Hypothalamus (tissue), 51 donors: Measurements from ENCODE around the gene ANK3.
"Not testable (repeated sequence)": the region's sequence is repeated elsewhere in the genome, so short reads cannot be mapped to it uniquely, and the experiment has no call there.

Source experiments
- DNase-seq, 51 donors: peaks; one replicate each; lab custom pipeline; 2025; lab: John Stamatoyannopoulos, UW

The ANK3 gene

GRCh38 chr10:60312818-60313588 is 76.7 kb downstream of the ANK3 start:
- DNase-seq = no peak

DNA sequence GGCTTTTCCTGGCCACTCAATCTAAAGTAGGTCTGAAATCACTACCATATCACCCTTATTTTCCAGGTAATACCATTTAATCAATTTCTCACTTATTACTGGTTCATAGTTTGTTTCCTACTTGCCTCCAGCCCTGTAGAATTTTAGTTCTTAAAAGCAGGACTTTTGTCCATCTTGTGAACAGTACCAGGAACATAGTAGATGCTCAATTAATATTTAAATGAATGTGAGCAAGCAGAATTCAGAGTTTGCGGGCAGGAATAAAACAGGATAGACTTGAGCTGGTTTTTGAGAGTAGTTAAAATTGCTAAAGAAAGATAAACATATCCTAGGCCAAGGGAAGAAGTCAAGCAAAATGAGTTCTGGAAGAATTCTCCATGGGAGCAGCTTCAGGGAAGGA is 77.9 kb downstream of the ANK3 start:
- DNase-seq = no peak

- DNase-seq = no peak
Observed at GRCh38 chr10:60310740-60311139, 78.9 kb downstream of the ANK3 start.

GRCh38 chr10:60309891-60310290 is 79.8 kb downstream of the ANK3 start:
- DNase-seq = no peak

GRCh38 chr10:60309371-60309770 is 80.3 kb downstream of the ANK3 start:
- no peak for DNase-seq

- no peak for DNase-seq
Observed at GRCh38 chr10:60305380-60305892, 84.2 kb downstream of the ANK3 start.

- no peak for DNase-seq
Observed at GRCh38 chr10:60304829-60305379, 84.8 kb downstream of the ANK3 start.

- DNase-seq = no peak
Observed at GRCh38 chr10:60303778-60304177, 85.9 kb downstream of the ANK3 start.

DNA sequence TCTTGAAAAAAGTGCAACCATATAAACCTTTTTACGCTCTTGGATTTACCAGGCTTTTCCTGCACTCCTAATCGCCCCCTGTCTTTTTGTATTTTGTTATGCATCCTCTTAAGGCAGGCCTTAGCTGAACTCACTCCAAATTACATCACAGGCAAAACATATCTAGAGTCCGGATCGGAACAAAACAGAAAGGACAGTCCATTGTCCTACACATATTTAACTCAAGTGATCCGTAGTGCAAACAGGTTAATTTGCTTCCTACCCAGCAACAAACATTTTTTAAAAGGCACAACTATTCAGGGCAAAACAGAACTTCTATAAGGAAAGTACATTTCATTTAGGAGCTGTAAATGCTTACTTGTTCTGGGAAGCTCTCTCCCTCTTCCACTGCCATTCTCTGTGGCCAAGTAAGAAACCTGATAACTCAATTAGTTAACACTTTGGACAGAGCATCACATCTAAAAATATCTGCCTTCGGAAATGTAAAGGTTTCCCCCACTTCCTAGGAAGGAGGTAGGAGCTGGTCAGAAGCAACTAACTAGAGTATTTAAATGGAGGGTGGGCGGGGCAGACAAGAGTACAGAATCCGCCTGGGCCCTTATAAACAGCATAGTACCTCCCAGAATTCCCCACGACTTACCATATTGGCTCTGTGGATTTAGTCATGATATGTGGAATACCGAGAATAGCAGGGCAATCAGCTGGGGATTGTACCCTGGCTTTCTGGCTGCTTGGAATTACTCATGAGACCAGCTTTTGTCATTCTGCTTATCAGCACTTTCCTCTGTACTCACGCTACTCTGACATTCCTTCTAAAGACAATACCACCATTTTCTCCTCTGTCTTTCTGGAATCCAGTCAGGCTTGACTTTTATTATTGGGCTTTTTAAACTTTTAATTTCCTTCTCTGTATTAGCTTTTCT is 89.5 kb downstream of the ANK3 start:
- DNase-seq = peak in 1 of 51 donors; percentile 27

DNA sequence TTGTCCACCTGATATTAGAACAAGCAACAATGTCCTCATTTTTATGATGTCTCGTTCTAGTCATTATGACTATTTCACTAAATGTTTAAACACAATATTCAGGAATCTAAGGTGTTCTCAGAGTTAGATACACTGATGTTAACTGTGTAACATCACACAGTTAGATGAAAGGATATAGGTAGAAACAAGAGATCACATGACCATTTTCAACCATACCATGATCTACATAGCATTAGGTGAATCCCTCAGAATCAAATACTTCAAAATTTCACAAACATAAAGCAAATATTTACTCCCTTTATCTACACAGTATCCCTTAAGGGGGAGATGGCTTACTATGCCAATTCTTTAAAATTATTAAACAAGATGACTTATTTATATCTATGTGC is 90.3 kb downstream of the ANK3 start:
- DNase-seq = no peak

GRCh38 chr10:60298408-60299389 is 91.0 kb downstream of the ANK3 start:
- no peak for DNase-seq

DNA sequence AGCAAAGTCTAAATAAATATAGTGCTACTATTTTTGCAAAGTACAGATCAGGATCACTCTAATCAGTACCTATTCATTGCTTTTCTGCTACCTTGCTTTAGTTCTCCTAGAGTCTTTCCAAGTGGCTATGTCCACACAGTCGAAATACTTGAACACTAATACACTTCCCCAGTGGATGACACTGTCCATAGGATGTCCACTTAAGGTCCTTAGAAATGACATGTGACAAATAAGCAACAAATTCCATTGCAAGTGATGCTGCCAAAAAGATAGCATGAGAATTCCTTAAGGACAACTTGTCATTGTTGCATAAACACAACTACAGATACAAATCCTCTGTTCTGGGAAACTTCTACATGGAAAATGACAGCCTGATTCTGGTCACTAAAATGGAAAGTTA is 93.6 kb downstream of the ANK3 start:
- no peak for DNase-seq

- no peak for DNase-seq
Observed at GRCh38 chr10:60295028-60295937, 94.4 kb downstream of the ANK3 start.

DNA sequence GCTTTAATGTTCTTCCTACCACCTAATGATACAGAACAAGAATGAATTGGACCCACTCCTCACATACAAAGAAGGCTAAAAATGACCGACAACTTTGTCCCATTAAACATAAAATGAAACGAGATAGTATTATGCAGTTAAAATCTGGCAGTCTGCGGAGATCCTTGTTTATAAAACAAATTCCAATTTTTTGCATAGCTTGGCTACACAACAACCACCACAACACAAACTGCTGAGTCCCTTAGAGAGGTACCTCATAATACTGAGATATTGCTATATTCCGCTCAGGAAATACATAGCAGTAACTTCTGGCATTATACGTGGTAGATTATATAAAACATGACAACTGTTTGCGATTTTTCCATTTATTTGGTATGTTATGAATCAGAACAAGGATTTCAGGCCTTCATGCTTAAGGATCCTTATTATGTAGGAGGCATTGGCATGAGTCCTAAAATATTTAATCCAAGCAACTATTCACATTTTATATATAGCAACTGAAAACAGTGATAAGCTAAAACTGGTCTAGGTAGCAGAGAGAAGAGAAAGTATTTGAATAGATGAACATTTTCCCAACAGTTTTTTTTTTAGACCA is 96.0 kb downstream of the ANK3 start:
- DNase-seq = no peak

DNA sequence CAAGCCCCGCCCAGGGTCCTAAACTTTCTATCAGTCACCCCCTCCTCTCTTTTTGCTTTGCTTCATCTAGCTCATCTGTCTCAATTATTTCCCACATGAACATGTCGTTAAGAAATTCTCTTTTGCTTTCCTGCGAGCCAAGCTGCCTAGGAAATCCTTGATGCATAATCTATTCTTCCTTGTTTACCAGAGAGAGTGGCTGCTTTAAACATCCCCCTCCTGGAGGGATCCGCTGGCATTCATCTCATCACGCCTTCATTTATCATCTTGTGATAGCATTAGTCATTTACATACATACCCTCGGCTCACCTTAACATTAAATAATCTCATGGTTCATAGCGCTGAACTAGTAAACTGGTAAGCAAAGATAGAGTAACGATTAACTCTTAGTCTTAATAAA is 96.7 kb downstream of the ANK3 start:
- no peak for DNase-seq

DNA sequence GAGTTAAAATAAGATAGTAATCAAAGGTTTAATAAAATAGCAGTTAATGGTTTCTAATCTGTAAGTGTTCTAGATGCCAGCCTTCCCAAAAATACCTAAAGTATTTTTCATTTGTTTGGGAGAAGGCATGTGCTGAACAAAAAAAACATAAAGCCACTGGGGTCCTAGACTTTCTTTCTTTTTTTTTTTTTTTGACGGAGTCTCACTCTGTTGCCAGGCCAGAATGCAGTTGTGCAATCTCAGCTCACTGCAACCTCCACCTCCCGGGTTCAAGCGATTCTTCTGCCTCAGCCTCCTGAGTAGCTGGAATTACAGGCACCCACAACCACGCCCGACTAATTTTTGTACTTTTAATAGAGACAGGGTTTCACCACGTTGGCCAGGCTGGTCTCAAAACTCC is 97.1 kb downstream of the ANK3 start:
- not testable (repeated sequence) for DNase-seq

GRCh38 chr10:60291344-60291930 is 98.2 kb downstream of the ANK3 start:
- no peak for DNase-seq

GRCh38 chr10:60290558-60290957 is 99.1 kb downstream of the ANK3 start:
- DNase-seq = no peak
